GM23338 (cell line): ENCODE data around the gene TNFSF13. TPM values are rescaled to one million over a fixed set of nuclear protein-coding genes. Genes with fewer than 3 reads are reported as not detected.
A peak's percentile ranks its signal among the peaks of the same experiment; 100 is the strongest.

ENCODE experiments used
- ATAC-seq: fragments of 200-7000 bp; cut with Tn5 transposase; 3 replicates; pipeline ENCODE4 v1.9.1; 2020
- DNase-seq: peaks from one replicate; pipeline ENCODE4 v3.0.0-alpha.2; 2015; ENCODE audit warnings: low spot score
- H2AFZ ChIP-seq: fragments of 200-600 bp; sonication (generic); 2 replicates; pipeline ENCODE4 v1.8.0; 2016; ENCODE audit warnings: antibody characterized with exemption, mild to moderate bottlenecking, moderate library complexity
- H3F3A ChIP-seq: fragments of 200-600 bp; sonication (generic); replicated peaks from 2 replicates; pipeline ENCODE4 v1.8.0; 2017; ENCODE audit warnings: antibody characterized with exemption, mixed run types, low read depth
- H3K27ac ChIP-seq: fragments of 200-600 bp; sonication (generic); 2 replicates; pipeline ENCODE4 v1.6.1; 2016; ENCODE audit warnings: low read depth
- H3K27me3 ChIP-seq: fragments of 200-600 bp; sonication (generic); 2 replicates; pipeline ENCODE4 v1.8.0; 2016; ENCODE audit warnings: mild to moderate bottlenecking, mixed run types, moderate library complexity; ENCODE audit not compliant: insufficient read depth
- H3K36me3 ChIP-seq: fragments of 200-600 bp; sonication (generic); 2 replicates; pipeline ENCODE4 v1.8.0; 2016; ENCODE audit warnings: mild to moderate bottlenecking; ENCODE audit not compliant: insufficient read depth
- H3K4me1 ChIP-seq: fragments of 200-600 bp; sonication (generic); 2 replicates; pipeline ENCODE4 v1.8.0; 2016; ENCODE audit warnings: mild to moderate bottlenecking, moderate library complexity; ENCODE audit not compliant: insufficient read depth
- H3K4me2 ChIP-seq: fragments of 200-600 bp; sonication (generic); 2 replicates; pipeline ENCODE4 v1.7.1; 2017; ENCODE audit warnings: mixed run types
- H3K4me3 ChIP-seq: fragments of 200-600 bp; sonication (generic); 2 replicates; pipeline ENCODE4 v1.6.1; 2016; ENCODE audit warnings: mixed run types
- H3K79me2 ChIP-seq: fragments of 200-600 bp; sonication (generic); replicated peaks from 2 replicates; pipeline ENCODE4 v1.8.0; 2017; ENCODE audit warnings: mild to moderate bottlenecking; ENCODE audit not compliant: insufficient read depth
- H3K9me2 ChIP-seq: fragments of 200-600 bp; sonication (generic); 2 replicates; pipeline ENCODE4 v1.8.0; 2017; ENCODE audit not compliant: insufficient read depth
- H4K20me1 ChIP-seq: fragments of 200-600 bp; sonication (generic); replicated peaks from 2 replicates; pipeline ENCODE4 v1.8.0; 2017; ENCODE audit warnings: mild to moderate bottlenecking; ENCODE audit not compliant: insufficient read depth
- H3K27ac Mint-ChIP-seq: 2 replicates; pipeline ENCODE4 v1.8.0; 2020; ENCODE audit warnings: inconsistent platforms, mild to moderate bottlenecking, moderate library complexity, mixed read lengths
- H3K27me3 Mint-ChIP-seq: 3 replicates; pipeline ENCODE4 v1.8.0; 2022; ENCODE audit warnings: low read depth, mild to moderate bottlenecking, moderate library complexity, mixed read lengths, inconsistent platforms; ENCODE audit not compliant: insufficient read depth, poor library complexity
- H3K36me3 Mint-ChIP-seq: 3 replicates; pipeline ENCODE4 v1.8.0; 2021; ENCODE audit warnings: low read depth, mild to moderate bottlenecking, inconsistent platforms, moderate library complexity, mixed read lengths
- H3K4me1 Mint-ChIP-seq: 3 replicates; pipeline ENCODE4 v1.8.0; 2020; ENCODE audit warnings: mild to moderate bottlenecking, inconsistent platforms, mixed read lengths
- H3K4me3 Mint-ChIP-seq: 3 replicates; pipeline ENCODE4 v1.8.0; 2021; ENCODE audit warnings: moderate library complexity, mild to moderate bottlenecking, inconsistent platforms, mixed read lengths
- H3K9me3 Mint-ChIP-seq: 3 replicates; pipeline ENCODE4 v1.8.0; 2020; ENCODE audit warnings: moderate library complexity, mild to moderate bottlenecking, inconsistent platforms, mixed read lengths
- CREB1 ChIP-seq: fragments of 250-450 bp; sonication (Bioruptor Pico); IDR thresholded peaks from 2 replicates; pipeline ENCODE4 v1.5.0; 2020; ENCODE audit warnings: low read depth, mild to moderate bottlenecking, moderate library complexity
- EZH2 ChIP-seq: fragments of 200-600 bp; sonication (generic); IDR thresholded peaks from one replicate; pipeline ENCODE4 v1.8.0; 2017; ENCODE audit warnings: antibody characterized with exemption, mild to moderate bottlenecking, low read depth; ENCODE audit not compliant: unreplicated experiment
- EZH2phosphoT487 ChIP-seq: fragments of 200-600 bp; sonication (generic); IDR thresholded peaks from one replicate; pipeline ENCODE4 v1.8.1; 2018; ENCODE audit warnings: antibody characterized with exemption; ENCODE audit not compliant: unreplicated experiment
- JUNB ChIP-seq: IDR thresholded peaks from one replicate; pipeline ENCODE4 v1.6.1; 2016; ENCODE audit warnings: antibody characterized with exemption; ENCODE audit not compliant: unreplicated experiment
- NANOG ChIP-seq: IDR thresholded peaks from 2 replicates; pipeline ENCODE4 v1.6.1; 2016; ENCODE audit warnings: antibody characterized with exemption, borderline replicate concordance
- POLR2AphosphoS5 ChIP-seq: IDR thresholded peaks from 2 replicates; pipeline ENCODE4 v1.6.1; 2016; ENCODE audit warnings: antibody characterized with exemption, low read depth
- STAT1 ChIP-seq: IDR thresholded peaks from one replicate; pipeline ENCODE4 v1.6.1; 2016; ENCODE audit warnings: antibody characterized with exemption; ENCODE audit not compliant: unreplicated experiment
- ZNF114 ChIP-seq: fragments of 250-450 bp; sonication (Bioruptor Pico); IDR thresholded peaks from 2 replicates; pipeline ENCODE4 v1.5.0; 2020; ENCODE audit warnings: mild to moderate bottlenecking, moderate library complexity
- ZNF331 ChIP-seq: fragments of 250-450 bp; sonication (Bioruptor Pico); IDR thresholded peaks from 2 replicates; pipeline ENCODE4 v1.5.0; 2020; ENCODE audit warnings: low read depth, mild to moderate bottlenecking, moderate library complexity
- polyA plus RNA-seq: library from polyadenylated mRNA; unstranded; fragments of >200 nt; fragmentation: Nextera tagmentation; extraction: Ambion mirVana; gene quantifications from 2 replicates; pipeline ENCODE4 v1.2.1, GENCODE V29; 2016
- total RNA-seq: library from RNA; depleted of rRNA; stranded (reverse); fragments of >200 nt; shearing (Covaris generic); gene quantifications from 2 replicates; pipeline ENCODE4 v1.2.3, GENCODE V29; 2014
- TF ChIP-seq, protein P1 (sequence below): IDR thresholded peaks from 2 replicates; pipeline ENCODE4 v1.6.1; 2016; ENCODE audit warnings: antibody characterized with exemption
- TF ChIP-seq, protein P2 (sequence below): fragments of 250-450 bp; sonication (Bioruptor Pico); IDR thresholded peaks from 2 replicates; pipeline ENCODE4 v1.5.0; 2020; ENCODE audit warnings: mild to moderate bottlenecking, moderate library complexity
- TF ChIP-seq, protein P3 (sequence below): IDR thresholded peaks from one replicate; pipeline ENCODE4 v1.6.1; 2018; ENCODE audit warnings: antibody characterized with exemption; ENCODE audit not compliant: unreplicated experiment
- TF ChIP-seq, protein P4 (sequence below), 2 experiments: fragments of 200-600 bp in 1 of 2; sonication (generic) in 1 of 2; conservative IDR thresholded peaks; 2 replicates each; pipeline versions ENCODE4 v1.5.1 to v1.6.1; 2016 to 2017; ENCODE audit warnings: antibody characterized with exemption in 2 of 2, low read depth in 2 of 2, mild to moderate bottlenecking in 2 of 2, moderate library complexity in 1 of 2

TNFSF13 gene
- total and polyA plus RNA-seq, 2 experiments from 2014 or later = 2.2 TPM; not detected in 1

DNA sequence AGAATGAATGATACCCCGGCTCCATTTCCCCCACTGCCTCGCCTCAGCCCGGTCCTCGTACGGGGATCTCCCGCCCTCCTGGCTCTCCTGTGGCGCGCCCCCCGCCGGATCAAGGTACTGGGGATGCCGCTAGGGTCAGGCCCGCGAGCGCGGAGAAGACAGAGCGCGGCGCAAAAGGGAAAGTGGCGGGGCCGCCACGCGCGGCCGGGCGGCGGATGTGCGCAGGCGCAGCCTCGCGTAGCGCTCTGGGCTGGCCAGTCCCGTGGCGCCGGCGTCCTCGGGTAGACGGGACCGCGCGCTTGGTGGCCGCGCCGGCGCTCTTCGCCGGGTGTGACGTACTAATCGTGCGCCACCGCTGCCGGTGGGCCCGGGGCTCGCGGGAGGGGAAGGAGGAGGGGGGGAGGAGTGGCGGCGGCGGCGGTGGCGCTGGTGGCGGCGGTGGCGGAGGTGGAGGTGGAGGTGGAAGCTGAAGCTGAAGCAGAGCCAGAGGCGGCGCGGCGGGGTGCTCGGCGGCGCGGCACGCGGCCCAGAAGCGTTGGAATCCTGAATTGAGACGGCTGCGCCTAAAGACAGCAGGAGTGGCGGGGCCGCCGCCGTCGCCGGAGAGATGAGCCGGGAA lies 3.1 kb downstream of the TNFSF13 start, which contains the start of gene SENP3:
TSS of gene SENP3 (plus strand) at position 331 of the 619 bp plus-strand sequence. CDS start 1,158 bp downstream, outside the sequence.
- H3K27ac Mint-ChIP-seq = peak within 1 kb of the TSS; percentile 93
- H3K9me3 Mint-ChIP-seq = no peaks in the 10 kb centered on the region
- Histone ChIP-seq H3K4me1 (peaks cover 45% of the 10 kb centered on the region), H3K4me3 (peak within 1 kb of the TSS; percentile 96), H3K36me3 (peaks cover 22% of the 10 kb centered on the region; the same call in 1 of the 2 replicates), H3K9me2 (no peaks in the 10 kb centered on the region), H3K27ac (peak within 1 kb of the TSS; percentile 92), H3K4me2 (peak within 1 kb of the TSS; percentile 99), H3K27me3 (no peaks in the 10 kb centered on the region), H4K20me1 (peaks cover 6% of the 10 kb centered on the region), H2AFZ (peak within 1 kb of the TSS; percentile 95), H3F3A (peaks cover 29% of the 10 kb centered on the region), H3K79me2 (peaks cover 44% of the 10 kb centered on the region)
- H3K27me3 Mint-ChIP-seq = peaks cover 25% of the 10 kb centered on the region
- DNase-seq (peak; percentile 94), ATAC-seq (peak; percentile 58)
- H3K4me3 Mint-ChIP-seq = peak within 1 kb of the TSS; percentile 93
- peaks cover 44% of the 10 kb centered on the region for H3K4me1 Mint-ChIP-seq
- H3K36me3 Mint-ChIP-seq = peaks cover 38% of the 10 kb centered on the region
- TF ChIP-seq EZH2phosphoT487 (no peak), POLR2AphosphoS5 (peak; percentile 71), NANOG (no peak), JUNB (no peak), ZNF114 (CRISPR knock-in tag) (no peak), ZNF331 (no peak), CREB1 (CRISPR knock-in tag) (peak; percentile 95), STAT1 (no peak), EZH2 (no peak)
- TF ChIP-seq, protein P1, sequence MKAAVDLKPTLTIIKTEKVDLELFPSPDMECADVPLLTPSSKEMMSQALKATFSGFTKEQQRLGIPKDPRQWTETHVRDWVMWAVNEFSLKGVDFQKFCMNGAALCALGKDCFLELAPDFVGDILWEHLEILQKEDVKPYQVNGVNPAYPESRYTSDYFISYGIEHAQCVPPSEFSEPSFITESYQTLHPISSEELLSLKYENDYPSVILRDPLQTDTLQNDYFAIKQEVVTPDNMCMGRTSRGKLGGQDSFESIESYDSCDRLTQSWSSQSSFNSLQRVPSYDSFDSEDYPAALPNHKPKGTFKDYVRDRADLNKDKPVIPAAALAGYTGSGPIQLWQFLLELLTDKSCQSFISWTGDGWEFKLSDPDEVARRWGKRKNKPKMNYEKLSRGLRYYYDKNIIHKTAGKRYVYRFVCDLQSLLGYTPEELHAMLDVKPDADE = peak; percentile 54; the same call in 1 of the 2 replicates
- TF ChIP-seq, protein P2, sequence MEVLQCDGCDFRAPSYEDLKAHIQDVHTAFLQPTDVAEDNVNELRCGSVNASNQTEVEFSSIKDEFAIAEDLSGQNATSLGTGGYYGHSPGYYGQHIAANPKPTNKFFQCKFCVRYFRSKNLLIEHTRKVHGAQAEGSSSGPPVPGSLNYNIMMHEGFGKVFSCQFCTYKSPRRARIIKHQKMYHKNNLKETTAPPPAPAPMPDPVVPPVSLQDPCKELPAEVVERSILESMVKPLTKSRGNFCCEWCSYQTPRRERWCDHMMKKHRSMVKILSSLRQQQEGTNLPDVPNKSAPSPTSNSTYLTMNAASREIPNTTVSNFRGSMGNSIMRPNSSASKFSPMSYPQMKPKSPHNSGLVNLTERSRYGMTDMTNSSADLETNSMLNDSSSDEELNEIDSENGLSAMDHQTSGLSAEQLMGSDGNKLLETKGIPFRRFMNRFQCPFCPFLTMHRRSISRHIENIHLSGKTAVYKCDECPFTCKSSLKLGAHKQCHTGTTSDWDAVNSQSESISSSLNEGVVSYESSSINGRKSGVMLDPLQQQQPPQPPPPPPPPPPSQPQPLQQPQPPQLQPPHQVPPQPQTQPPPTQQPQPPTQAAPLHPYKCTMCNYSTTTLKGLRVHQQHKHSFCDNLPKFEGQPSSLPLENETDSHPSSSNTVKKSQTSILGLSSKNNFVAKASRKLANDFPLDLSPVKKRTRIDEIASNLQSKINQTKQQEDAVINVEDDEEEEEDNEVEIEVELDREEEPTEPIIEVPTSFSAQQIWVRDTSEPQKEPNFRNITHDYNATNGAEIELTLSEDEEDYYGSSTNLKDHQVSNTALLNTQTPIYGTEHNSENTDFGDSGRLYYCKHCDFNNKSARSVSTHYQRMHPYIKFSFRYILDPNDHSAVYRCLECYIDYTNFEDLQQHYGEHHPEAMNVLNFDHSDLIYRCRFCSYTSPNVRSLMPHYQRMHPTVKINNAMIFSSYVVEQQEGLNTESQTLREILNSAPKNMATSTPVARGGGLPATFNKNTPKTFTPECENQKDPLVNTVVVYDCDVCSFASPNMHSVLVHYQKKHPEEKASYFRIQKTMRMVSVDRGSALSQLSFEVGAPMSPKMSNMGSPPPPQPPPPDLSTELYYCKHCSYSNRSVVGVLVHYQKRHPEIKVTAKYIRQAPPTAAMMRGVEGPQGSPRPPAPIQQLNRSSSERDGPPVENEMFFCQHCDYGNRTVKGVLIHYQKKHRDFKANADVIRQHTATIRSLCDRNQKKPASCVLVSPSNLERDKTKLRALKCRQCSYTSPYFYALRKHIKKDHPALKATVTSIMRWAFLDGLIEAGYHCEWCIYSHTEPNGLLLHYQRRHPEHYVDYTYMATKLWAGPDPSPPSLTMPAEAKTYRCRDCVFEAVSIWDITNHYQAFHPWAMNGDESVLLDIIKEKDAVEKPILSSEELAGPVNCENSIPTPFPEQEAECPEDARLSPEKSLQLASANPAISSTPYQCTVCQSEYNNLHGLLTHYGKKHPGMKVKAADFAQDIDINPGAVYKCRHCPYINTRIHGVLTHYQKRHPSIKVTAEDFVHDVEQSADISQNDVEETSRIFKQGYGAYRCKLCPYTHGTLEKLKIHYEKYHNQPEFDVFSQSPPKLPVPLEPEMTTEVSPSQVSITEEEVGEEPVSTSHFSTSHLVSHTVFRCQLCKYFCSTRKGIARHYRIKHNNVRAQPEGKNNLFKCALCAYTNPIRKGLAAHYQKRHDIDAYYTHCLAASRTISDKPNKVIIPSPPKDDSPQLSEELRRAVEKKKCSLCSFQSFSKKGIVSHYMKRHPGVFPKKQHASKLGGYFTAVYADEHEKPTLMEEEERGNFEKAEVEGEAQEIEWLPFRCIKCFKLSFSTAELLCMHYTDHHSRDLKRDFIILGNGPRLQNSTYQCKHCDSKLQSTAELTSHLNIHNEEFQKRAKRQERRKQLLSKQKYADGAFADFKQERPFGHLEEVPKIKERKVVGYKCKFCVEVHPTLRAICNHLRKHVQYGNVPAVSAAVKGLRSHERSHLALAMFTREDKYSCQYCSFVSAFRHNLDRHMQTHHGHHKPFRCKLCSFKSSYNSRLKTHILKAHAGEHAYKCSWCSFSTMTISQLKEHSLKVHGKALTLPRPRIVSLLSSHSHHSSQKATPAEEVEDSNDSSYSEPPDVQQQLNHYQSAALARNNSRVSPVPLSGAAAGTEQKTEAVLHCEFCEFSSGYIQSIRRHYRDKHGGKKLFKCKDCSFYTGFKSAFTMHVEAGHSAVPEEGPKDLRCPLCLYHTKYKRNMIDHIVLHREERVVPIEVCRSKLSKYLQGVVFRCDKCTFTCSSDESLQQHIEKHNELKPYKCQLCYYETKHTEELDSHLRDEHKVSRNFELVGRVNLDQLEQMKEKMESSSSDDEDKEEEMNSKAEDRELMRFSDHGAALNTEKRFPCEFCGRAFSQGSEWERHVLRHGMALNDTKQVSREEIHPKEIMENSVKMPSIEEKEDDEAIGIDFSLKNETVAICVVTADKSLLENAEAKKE (CRISPR knock-in tag) = no peak
- TF ChIP-seq, protein P3, sequence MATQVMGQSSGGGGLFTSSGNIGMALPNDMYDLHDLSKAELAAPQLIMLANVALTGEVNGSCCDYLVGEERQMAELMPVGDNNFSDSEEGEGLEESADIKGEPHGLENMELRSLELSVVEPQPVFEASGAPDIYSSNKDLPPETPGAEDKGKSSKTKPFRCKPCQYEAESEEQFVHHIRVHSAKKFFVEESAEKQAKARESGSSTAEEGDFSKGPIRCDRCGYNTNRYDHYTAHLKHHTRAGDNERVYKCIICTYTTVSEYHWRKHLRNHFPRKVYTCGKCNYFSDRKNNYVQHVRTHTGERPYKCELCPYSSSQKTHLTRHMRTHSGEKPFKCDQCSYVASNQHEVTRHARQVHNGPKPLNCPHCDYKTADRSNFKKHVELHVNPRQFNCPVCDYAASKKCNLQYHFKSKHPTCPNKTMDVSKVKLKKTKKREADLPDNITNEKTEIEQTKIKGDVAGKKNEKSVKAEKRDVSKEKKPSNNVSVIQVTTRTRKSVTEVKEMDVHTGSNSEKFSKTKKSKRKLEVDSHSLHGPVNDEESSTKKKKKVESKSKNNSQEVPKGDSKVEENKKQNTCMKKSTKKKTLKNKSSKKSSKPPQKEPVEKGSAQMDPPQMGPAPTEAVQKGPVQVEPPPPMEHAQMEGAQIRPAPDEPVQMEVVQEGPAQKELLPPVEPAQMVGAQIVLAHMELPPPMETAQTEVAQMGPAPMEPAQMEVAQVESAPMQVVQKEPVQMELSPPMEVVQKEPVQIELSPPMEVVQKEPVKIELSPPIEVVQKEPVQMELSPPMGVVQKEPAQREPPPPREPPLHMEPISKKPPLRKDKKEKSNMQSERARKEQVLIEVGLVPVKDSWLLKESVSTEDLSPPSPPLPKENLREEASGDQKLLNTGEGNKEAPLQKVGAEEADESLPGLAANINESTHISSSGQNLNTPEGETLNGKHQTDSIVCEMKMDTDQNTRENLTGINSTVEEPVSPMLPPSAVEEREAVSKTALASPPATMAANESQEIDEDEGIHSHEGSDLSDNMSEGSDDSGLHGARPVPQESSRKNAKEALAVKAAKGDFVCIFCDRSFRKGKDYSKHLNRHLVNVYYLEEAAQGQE = no peak
- TF ChIP-seq, protein P4, sequence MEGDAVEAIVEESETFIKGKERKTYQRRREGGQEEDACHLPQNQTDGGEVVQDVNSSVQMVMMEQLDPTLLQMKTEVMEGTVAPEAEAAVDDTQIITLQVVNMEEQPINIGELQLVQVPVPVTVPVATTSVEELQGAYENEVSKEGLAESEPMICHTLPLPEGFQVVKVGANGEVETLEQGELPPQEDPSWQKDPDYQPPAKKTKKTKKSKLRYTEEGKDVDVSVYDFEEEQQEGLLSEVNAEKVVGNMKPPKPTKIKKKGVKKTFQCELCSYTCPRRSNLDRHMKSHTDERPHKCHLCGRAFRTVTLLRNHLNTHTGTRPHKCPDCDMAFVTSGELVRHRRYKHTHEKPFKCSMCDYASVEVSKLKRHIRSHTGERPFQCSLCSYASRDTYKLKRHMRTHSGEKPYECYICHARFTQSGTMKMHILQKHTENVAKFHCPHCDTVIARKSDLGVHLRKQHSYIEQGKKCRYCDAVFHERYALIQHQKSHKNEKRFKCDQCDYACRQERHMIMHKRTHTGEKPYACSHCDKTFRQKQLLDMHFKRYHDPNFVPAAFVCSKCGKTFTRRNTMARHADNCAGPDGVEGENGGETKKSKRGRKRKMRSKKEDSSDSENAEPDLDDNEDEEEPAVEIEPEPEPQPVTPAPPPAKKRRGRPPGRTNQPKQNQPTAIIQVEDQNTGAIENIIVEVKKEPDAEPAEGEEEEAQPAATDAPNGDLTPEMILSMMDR (conservative IDR thresholded peaks at IDR 0.05; ENCODE audit: low read depth in 2 of 2) = no peak
